ENCODE results near the gene KCNIP4. TPM values are rescaled to one million over a fixed set of nuclear protein-coding genes. Genes with fewer than 3 reads are reported as not detected.

KCNIP4 gene
- total and polyA plus RNA-seq, 2 of the 8 experiments (the other 6 are each of a cell fraction or from before 2014, with no cell fraction given), result 0.06 TPM; not detected in 1

DNA sequence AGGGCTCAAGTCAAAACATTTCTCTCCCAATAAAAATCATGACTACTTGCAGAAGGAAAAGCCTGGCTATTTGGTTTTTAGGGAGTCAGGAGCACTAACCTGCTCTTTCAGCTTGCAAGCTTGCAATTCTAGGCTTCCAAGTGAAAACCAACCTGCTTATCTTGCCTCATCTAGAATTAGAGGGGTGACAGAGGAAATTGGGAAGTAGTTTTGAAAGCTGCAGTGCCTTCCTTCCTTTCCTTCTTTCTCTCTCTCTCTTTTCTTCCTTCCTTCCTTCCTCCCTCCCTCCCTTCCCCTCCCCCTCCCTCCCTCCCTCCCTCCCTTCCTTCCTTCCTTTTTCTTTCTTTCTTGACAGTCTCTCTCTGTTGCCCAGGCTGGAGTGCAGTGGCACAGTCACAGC, 417.5 kb downstream of the KCNIP4 start:
- Histone ChIP-seq H2BK15ac (ENCODE audit: low read length) (no peak overlapping the region), H3K4me3 (ENCODE audit: extremely low read depth in 1 of 4, insufficient read depth in 2 of 4, low read depth in 3 of 4, low read length in 4 of 4) (no peak overlapping the region), H3K4me2 (ENCODE audit: insufficient read depth in 1 of 2, low read depth in 2 of 2, low read length in 2 of 2) (no peak overlapping the region), H3K4me1 (replicated peaks in 1 of 4; ENCODE audit: control insufficient read depth in 3 of 4, insufficient read depth in 4 of 4, low read length in 3 of 4) (no peaks in the 10 kb centered on the region), H3K9me3 (ENCODE audit: insufficient read depth in 2 of 2, low read depth in 1 of 2, low read length in 1 of 2) (no peaks in the 10 kb centered on the region), H2BK20ac (ENCODE audit: low read length) (no peak overlapping the region), H3K23ac (ENCODE audit: insufficient read length) (no peak overlapping the region), H2BK12ac (ENCODE audit: low read depth, low read length) (no peak overlapping the region), H3K18ac (ENCODE audit: extremely low read depth, low read length) (no peak overlapping the region), H2AK5ac (ENCODE audit: low read depth, low read length) (no peak overlapping the region), H4K20me1 (replicated peaks in 1 of 2; ENCODE audit: control insufficient read depth in 1 of 2, insufficient read depth in 2 of 2, low read length in 2 of 2) (no peaks in the 10 kb centered on the region), H4K8ac (ENCODE audit: extremely low read depth, insufficient read depth, low read length) (no peak overlapping the region), H3K9ac (replicated peaks in 1 of 4; ENCODE audit: extremely low read depth in 1 of 4, low read depth in 3 of 4, low read length in 3 of 4) (no peak overlapping the region), H2AFZ (ENCODE audit: low read length) (0 out of 2 replicates have a peak overlapping the region, but pooled peaks have one; percentile 5), H3K4ac (replicated peaks; ENCODE audit: insufficient read length, low read depth, low read length) (no peak overlapping the region), H2BK120ac (replicated peaks; ENCODE audit: low read depth, low read length) (no peak overlapping the region), H3K23me2 (ENCODE audit: low read depth, low read length) (no peaks in the 10 kb centered on the region), H3K36me3 (ENCODE audit: control insufficient read depth in 2 of 4, insufficient read depth in 4 of 4, low read length in 3 of 4) (no peaks in the 10 kb centered on the region), H4K5ac (ENCODE audit: insufficient read length, low read depth, low read length) (no peak overlapping the region), H4K91ac (replicated peaks; ENCODE audit: insufficient read length, low read length) (no peak overlapping the region), H3K79me2 (ENCODE audit: control insufficient read depth in 1 of 2, insufficient read depth in 2 of 2, low read length in 2 of 2) (no peaks in the 10 kb centered on the region), H2BK5ac (ENCODE audit: low read depth, low read length) (no peak overlapping the region), H3K56ac (replicated peaks; ENCODE audit: insufficient read length, low read depth, low read length) (no peak overlapping the region), H3K27me3 (replicated peaks in 1 of 4; ENCODE audit: control insufficient read depth in 3 of 4, extremely low read depth in 1 of 4, insufficient read depth in 3 of 4, low read length in 3 of 4) (no peaks in the 10 kb centered on the region), H3K27ac (ENCODE audit: low read depth, low read length) (no peak overlapping the region), H3K79me1 (ENCODE audit: low read depth, low read length) (no peaks in the 10 kb centered on the region), H3K14ac (ENCODE audit: insufficient read length) (no peak overlapping the region)
- CTCF ChIA-PET (ENCODE audit: partially characterized antibody), result interaction anchor here (0.9 to 2.1 kb wide), 4 partner anchors 18 to 237 kb away, joined by 3 to 6 read pairs (median 4); no protein-coding TSS in a partner anchor
- POLR2A ChIA-PET (ENCODE audit: partially characterized antibody), result no interaction called here
- DNase-seq (ENCODE audit: low read depth in 1 of 2, low spot score in 2 of 2) (no peak), FAIRE-seq (no peak)
- TF ChIP-seq, protein P1, sequence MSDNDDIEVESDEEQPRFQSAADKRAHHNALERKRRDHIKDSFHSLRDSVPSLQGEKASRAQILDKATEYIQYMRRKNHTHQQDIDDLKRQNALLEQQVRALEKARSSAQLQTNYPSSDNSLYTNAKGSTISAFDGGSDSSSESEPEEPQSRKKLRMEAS (IDR thresholded peaks at IDR 0.05), result no peak
- TF ChIP-seq ZNF274 (IDR thresholded peaks at IDR 0.05; ENCODE audit: borderline replicate concordance, extremely low read depth, low read length) (no peak), SUZ12 (IDR thresholded peaks at IDR 0.05; ENCODE audit: low read length) (no peak), HDAC6 (IDR thresholded peaks at IDR 0.05; ENCODE audit: low read depth, low read length) (no peak), RAD21 (IDR thresholded peaks at IDR 0.05 in 1 of 2, conservative IDR thresholded peaks at IDR 0.05 in 1 of 2; ENCODE audit: low read depth in 2 of 2, low read length in 2 of 2) (no peak), RNF2 (IDR thresholded peaks at IDR 0.05; ENCODE audit: borderline replicate concordance, low read depth, low read length, missing control alignments, poor library complexity, severe bottlenecking) (no peak), PHF8 (conservative IDR thresholded peaks at IDR 0.05; ENCODE audit: low read depth, low read length) (no peak), MAFK (IDR thresholded peaks at IDR 0.05; ENCODE audit: low read depth, low read length) (no peak), TCF12 (IDR thresholded peaks at IDR 0.05; ENCODE audit: low read depth, low read length) (no peak), CHD2 (IDR thresholded peaks at IDR 0.05; ENCODE audit: low read length) (no peak), SP1 (IDR thresholded peaks at IDR 0.05; ENCODE audit: low read depth, low read length) (no peak), EP300 (IDR thresholded peaks at IDR 0.05; ENCODE audit: borderline replicate concordance in 1 of 2, low read depth in 2 of 2, low read length in 2 of 2) (no peak)
- TF ChIP-seq, protein P2, sequence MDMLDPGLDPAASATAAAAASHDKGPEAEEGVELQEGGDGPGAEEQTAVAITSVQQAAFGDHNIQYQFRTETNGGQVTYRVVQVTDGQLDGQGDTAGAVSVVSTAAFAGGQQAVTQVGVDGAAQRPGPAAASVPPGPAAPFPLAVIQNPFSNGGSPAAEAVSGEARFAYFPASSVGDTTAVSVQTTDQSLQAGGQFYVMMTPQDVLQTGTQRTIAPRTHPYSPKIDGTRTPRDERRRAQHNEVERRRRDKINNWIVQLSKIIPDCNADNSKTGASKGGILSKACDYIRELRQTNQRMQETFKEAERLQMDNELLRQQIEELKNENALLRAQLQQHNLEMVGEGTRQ (IDR thresholded peaks at IDR 0.05; ENCODE audit: low read length), result no peak

All from H1 (cell line).